Smooth muscle cell (in vitro differentiated cells): ENCODE data around the gene DCUN1D1. TPM values are rescaled to one million over a fixed set of nuclear protein-coding genes. Genes with fewer than 3 reads are reported as not detected.

Experiments
- DNase-seq: peaks from one replicate; lab custom pipeline; 2025; ENCODE audit not compliant: unreplicated experiment; lab: John Stamatoyannopoulos, UW
- H2AFZ ChIP-seq: fragments of 200-600 bp; sonication (generic); 2 replicates; pipeline ENCODE4 v1.6.0; 2016; ENCODE audit warnings: antibody characterized with exemption, low read depth, mild to moderate bottlenecking
- H3F3A ChIP-seq: fragments of 200-600 bp; sonication (generic); 2 replicates; pipeline ENCODE4 v1.6.0; 2017; ENCODE audit warnings: antibody characterized with exemption, low read depth
- H3K27ac ChIP-seq: fragments of 200-600 bp; sonication (generic); 2 replicates; pipeline ENCODE4 v1.5.1; 2016; ENCODE audit warnings: low read depth, mild to moderate bottlenecking
- H3K27me3 ChIP-seq: fragments of 200-600 bp; sonication (generic); 2 replicates; pipeline ENCODE4 v1.6.1; 2016; ENCODE audit warnings: low read depth, mild to moderate bottlenecking
- H3K36me3 ChIP-seq: fragments of 200-600 bp; sonication (generic); 2 replicates; pipeline ENCODE4 v1.5.1; 2016; ENCODE audit warnings: low read depth
- H3K4me1 ChIP-seq: fragments of 200-600 bp; sonication (generic); 2 replicates; pipeline ENCODE4 v1.5.1; 2016; ENCODE audit warnings: low read depth
- H3K4me2 ChIP-seq: fragments of 200-600 bp; sonication (generic); 2 replicates; pipeline ENCODE4 v1.6.0; 2016; ENCODE audit warnings: mild to moderate bottlenecking
- H3K4me3 ChIP-seq: fragments of 200-600 bp; sonication (generic); 2 replicates; pipeline ENCODE4 v1.5.1; 2016; ENCODE audit warnings: mild to moderate bottlenecking
- H3K79me2 ChIP-seq: fragments of 200-600 bp; sonication (generic); 2 replicates; pipeline ENCODE4 v1.6.0; 2016; ENCODE audit warnings: low read depth, mild to moderate bottlenecking
- H3K9ac ChIP-seq: fragments of 200-600 bp; sonication (generic); 2 replicates; pipeline ENCODE4 v1.6.0; 2016; ENCODE audit warnings: low read depth
- H3K9me3 ChIP-seq: fragments of 200-600 bp; sonication (generic); replicated peaks from 2 replicates; pipeline ENCODE4 v1.5.1; 2016; ENCODE audit warnings: low read depth
- H4K20me1 ChIP-seq: fragments of 200-600 bp; sonication (generic); 2 replicates; pipeline ENCODE4 v1.6.0; 2016; ENCODE audit warnings: low read depth
- WGBS: methylation state at CpG from one replicate; pipeline ENCODE4 v1.1.7; 2016; ENCODE audit warnings: low lambda C conversion rate; 5-methylcytosine and 5-hydroxymethylcytosine counted together
- polyA plus RNA-seq: library from polyadenylated mRNA; unstranded; fragments of >200 nt; fragmentation: Nextera tagmentation; extraction: Ambion mirVana; gene quantifications from 2 replicates; pipeline ENCODE4 v1.2.1, GENCODE V29; 2016
- total RNA-seq: library from RNA; depleted of rRNA; stranded (reverse); fragments of >200 nt; gene quantifications from 2 replicates; pipeline ENCODE4 v1.2.3, GENCODE V29; 2014
- TF ChIP-seq, protein P1 (sequence below): fragments of 200-600 bp; sonication (generic); IDR thresholded peaks from 2 replicates; pipeline ENCODE4 v1.5.1; 2017; ENCODE audit warnings: borderline replicate concordance, mild to moderate bottlenecking, antibody characterized with exemption; ENCODE audit not compliant: insufficient read depth, poor library complexity, severe bottlenecking

DCUN1D1 gene
- total and polyA plus RNA-seq, 2 experiments from 2014 or later: 14.4 to 25.7 TPM

DNA sequence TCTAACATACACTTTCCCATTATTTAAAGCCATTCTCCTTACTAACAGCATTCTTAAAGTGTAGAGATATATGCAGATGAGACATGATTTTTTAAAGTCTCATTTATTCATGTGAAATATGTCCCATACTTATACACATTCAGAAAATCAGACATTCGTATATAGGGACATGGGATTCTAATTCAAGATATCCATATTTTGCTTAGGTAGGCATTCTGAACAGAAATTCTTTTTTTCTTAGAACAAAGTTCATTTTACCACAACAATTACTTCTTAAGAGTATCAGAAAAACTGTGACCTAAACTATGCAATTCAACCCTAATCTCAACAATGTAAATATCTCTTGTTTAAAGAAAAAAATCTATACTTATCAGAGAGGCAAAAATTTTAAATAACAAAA, 16.2 kb downstream of the DCUN1D1 start:
- Histone ChIP-seq H3K79me2 (peaks cover 41% of the 10 kb centered on the region), H3K4me2 (no peak overlapping the region), H3K27me3 (no peaks in the 10 kb centered on the region), H3F3A (no peaks in the 10 kb centered on the region), H3K4me1 (peaks cover 12% of the 10 kb centered on the region), H3K36me3 (peaks cover 3% of the 10 kb centered on the region), H3K27ac (no peak overlapping the region), H3K9me3 (no peaks in the 10 kb centered on the region), H3K9ac (no peak overlapping the region), H4K20me1 (peaks cover 45% of the 10 kb centered on the region), H3K4me3 (no peak overlapping the region), H2AFZ (no peak overlapping the region)
- DNase-seq: no peak
- 98% methylated on average over 1 of the region's 1 CpG for WGBS
- TF ChIP-seq, protein P1, sequence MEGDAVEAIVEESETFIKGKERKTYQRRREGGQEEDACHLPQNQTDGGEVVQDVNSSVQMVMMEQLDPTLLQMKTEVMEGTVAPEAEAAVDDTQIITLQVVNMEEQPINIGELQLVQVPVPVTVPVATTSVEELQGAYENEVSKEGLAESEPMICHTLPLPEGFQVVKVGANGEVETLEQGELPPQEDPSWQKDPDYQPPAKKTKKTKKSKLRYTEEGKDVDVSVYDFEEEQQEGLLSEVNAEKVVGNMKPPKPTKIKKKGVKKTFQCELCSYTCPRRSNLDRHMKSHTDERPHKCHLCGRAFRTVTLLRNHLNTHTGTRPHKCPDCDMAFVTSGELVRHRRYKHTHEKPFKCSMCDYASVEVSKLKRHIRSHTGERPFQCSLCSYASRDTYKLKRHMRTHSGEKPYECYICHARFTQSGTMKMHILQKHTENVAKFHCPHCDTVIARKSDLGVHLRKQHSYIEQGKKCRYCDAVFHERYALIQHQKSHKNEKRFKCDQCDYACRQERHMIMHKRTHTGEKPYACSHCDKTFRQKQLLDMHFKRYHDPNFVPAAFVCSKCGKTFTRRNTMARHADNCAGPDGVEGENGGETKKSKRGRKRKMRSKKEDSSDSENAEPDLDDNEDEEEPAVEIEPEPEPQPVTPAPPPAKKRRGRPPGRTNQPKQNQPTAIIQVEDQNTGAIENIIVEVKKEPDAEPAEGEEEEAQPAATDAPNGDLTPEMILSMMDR: no peak

DNA sequence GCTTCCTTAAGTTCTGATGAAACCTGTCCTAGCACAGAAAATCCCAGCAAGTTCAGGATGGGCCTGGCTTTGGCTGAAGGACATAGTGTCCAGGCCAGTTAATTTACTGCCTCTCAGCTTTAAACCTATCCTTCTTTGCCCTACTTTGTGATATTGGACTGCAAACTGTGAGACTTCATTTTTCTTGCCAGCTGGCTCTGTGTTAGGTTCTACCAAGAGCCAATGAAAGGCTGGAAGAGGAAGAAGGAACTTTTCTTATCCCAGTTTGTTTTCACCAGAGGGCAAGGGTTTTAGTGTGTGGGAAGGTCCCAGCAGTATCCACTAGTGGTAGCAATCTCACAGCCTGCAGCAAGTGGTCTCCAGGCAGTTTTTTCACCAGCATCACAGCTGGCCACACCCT, 18.2 kb downstream of the DCUN1D1 start:
- no peak overlapping the region for H2AFZ ChIP-seq
- no peaks in the 10 kb centered on the region for H3K9me3 ChIP-seq
- TF ChIP-seq, protein P1: no peak
- no peaks in the 10 kb centered on the region for H3F3A ChIP-seq
- peaks cover 12% of the 10 kb centered on the region for H3K4me1 ChIP-seq
- peaks cover 3% of the 10 kb centered on the region for H3K36me3 ChIP-seq
- no peak overlapping the region for H3K4me3 ChIP-seq
- H3K79me2 ChIP-seq: peaks cover 25% of the 10 kb centered on the region
- no peak overlapping the region for H3K4me2 ChIP-seq
- no peak overlapping the region for H3K27ac ChIP-seq
- DNase-seq: no peak
- no peak overlapping the region for H3K9ac ChIP-seq
- peaks cover 26% of the 10 kb centered on the region for H4K20me1 ChIP-seq
- no peaks in the 10 kb centered on the region for H3K27me3 ChIP-seq

DNA sequence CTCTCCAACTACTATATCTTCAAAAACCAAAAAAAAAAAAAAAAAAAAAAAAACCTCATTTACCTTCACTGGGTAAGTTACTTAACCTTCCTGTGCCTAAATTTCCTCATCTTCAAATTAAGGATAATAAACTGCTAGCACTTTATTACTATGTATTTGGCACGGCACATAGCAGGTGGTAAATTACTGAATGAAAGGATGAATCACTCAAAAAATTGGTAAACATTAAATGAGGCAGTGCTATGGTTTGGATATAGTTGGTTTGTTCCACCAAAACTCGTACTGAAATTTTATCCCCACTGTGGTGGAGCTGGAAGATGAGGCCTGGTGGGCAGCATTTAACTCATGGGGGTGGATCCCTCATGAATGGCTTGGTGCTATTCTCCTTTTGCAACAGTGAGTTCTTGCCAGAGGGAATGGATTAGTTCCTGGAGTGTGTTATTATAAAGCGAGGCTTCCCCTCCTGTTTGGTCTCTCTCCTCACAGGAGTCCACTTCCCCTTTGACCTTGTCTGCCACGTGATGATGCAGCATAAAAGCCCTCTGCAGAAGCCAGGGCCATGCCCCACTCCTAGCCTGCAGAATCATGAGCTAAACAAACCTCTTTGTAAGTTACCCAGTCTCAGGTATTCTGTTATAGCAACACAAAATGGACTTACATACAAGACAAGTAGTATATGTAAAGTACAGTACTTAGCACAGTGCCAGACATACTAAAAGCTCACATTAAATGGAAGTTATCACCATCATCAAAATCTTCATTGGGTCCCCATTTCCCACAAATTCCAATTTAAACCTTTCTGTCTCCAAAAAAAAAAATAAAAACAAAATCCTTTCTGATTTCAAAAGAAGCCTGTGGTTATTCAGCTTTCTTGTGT, 20.6 kb downstream of the DCUN1D1 start:
- no peak overlapping the region for H3K4me3 ChIP-seq
- H3F3A ChIP-seq: no peaks in the 10 kb centered on the region
- no peak overlapping the region for H3K9ac ChIP-seq
- DNase-seq: no peak
- TF ChIP-seq, protein P1: no peak
- peaks cover 3% of the 10 kb centered on the region for H3K79me2 ChIP-seq
- H3K36me3 ChIP-seq: peaks cover 3% of the 10 kb centered on the region
- H3K27ac ChIP-seq: no peak overlapping the region
- H3K4me1 ChIP-seq: peaks cover 12% of the 10 kb centered on the region
- H3K4me2 ChIP-seq: no peak overlapping the region
- H4K20me1 ChIP-seq: peaks cover 4% of the 10 kb centered on the region
- WGBS: 75% methylated on average over 4 of the region's 4 CpGs
- H3K27me3 ChIP-seq: no peaks in the 10 kb centered on the region
- no peaks in the 10 kb centered on the region for H3K9me3 ChIP-seq
- no peak overlapping the region for H2AFZ ChIP-seq
